SH-SY5Y (cell line): ENCODE measurements around the gene LMTK3.

Source experiments
- GATA2 ChIP-seq: IDR thresholded peaks from 2 replicates; pipeline ENCODE4 v1.6.1; 2011; ENCODE audit warnings: mild to moderate bottlenecking, low read depth, low read length
- GATA3 ChIP-seq: IDR thresholded peaks from 2 replicates; pipeline ENCODE4 v1.6.1; 2011; ENCODE audit warnings: low read depth, mild to moderate bottlenecking, low read length, moderate library complexity

LMTK3 gene

GRCh38 chr19:48477698-48478338 is 33.8 kb downstream of the LMTK3 start:
- TF ChIP-seq GATA3 (no peak), GATA2 (no peak)

- TF ChIP-seq GATA2 = no peak
Measured at GRCh38 chr19:48477067-48477685, 34.5 kb downstream of the LMTK3 start.

DNA sequence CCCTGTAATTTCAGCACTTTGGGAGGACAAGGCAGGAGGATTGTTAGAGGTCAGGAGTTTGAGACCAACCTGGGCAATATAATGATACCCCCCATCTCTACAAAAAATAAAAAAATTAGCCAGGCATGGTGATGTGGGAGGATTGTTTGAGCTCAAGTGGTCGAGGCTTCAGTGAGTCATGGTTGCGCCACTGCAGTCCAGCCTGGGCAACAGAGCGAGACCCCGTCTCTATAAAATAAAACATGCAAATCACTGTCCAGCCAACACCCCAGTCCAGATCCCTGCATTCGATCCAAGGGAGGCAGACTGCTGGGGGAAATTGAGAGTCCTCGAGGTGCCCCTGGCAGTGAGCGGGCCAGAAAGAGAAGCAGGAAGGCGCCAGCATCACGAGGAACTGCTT is 35.5 kb downstream of the LMTK3 start:
- TF ChIP-seq GATA3 (no peak), GATA2 (no peak)

DNA sequence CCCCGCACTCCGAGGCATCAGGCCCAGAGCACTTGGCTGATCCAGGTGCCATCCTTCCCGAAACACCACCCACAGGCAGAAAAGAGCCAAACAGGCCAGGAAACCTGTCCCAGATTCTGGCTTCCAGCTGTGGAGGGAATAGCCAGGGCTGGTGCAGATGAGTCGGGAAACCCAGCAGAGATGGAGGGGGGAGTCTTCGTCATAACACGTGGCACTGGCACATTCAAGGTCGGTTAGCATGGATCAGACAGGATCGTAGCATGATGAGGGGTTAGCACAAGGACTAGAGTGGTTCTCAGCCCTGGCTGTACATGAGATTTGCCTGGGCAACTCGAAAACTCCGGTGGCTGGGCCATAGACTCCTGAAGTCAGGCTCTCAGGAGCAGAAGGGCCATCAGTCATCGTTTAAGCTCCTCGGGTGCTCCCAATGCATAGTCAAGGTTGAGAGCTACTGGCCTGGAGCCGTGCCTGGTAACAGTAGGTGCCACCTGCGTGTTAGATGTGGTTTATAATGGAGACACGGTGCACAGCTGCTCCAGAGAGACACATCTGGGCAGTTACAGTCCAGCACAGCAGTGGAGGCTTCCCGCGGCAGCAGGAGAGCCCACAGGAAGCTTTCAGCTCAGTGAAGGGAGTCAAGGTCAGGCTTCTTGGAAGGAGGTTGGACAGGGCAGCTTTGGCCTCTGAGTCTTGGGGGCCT is 36.1 kb downstream of the LMTK3 start:
- TF ChIP-seq GATA3 (no peak), GATA2 (no peak)

- TF ChIP-seq GATA3 = no peak
- TF ChIP-seq GATA2 = no peak
Measured at GRCh38 chr19:48474084-48474592, 37.5 kb downstream of the LMTK3 start.

DNA sequence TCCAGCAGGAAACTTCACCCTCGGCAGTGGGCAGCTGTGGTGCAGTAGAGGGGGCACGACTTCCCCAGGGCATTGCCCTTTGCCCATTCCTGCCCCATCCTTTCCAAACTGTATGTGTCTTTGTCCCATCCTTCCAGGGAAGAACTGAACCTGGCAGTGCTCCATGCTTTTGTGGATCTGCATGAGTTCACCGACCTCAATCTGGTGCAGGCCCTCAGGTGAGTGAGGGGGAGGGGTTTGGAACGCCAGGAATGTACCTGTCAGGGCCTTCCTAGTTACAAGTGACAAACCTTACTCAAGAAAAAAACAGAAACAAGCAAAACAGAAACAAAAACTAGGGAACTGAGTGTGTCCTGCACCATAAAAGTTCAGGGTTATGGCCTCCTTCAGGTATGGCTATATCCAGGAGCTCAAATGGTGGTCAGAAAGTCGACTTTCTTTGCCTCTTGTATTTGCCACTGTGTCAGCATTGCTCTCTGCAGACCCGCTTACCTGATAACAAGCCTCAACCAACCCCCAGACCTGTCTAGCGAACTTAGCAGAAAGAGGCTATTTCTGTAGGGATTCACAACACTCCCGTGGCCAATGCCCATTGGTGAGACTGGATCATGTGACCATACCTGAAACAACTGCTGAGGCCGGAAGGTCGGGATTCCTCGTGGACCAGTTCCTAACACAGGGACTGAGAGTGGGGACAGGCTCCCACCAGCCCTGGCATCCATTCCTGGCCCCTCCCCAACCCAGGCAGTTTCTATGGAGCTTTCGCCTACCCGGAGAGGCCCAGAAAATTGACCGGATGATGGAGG is 38.3 kb downstream of the LMTK3 start:
- TF ChIP-seq GATA2 (no peak), GATA3 (no peak)

- TF ChIP-seq GATA2 (no peak), GATA3 (no peak)
Measured at GRCh38 chr19:48471836-48472235, 39.8 kb downstream of the LMTK3 start.

DNA sequence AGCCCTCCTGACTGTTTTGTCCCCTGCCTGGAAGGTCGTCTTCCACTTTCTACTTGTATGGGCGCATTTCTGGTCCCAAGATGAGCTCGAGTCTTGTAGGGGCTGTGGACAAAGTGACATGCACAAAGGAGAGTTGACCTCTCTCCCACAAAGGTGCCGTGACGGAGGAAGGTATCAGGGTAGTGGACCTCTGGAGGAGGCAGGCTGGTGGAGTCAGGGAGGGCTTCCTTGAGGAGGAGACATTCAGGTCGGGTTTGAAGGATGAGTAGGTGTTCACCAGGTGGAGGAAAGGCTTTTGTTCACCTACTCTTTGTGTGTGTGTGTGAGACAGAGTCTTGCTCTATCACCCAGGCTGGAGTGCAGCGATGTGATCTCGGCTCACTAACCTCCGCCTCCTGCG is 40.8 kb downstream of the LMTK3 start:
- no peak for TF ChIP-seq GATA2
- no peak for TF ChIP-seq GATA3

DNA sequence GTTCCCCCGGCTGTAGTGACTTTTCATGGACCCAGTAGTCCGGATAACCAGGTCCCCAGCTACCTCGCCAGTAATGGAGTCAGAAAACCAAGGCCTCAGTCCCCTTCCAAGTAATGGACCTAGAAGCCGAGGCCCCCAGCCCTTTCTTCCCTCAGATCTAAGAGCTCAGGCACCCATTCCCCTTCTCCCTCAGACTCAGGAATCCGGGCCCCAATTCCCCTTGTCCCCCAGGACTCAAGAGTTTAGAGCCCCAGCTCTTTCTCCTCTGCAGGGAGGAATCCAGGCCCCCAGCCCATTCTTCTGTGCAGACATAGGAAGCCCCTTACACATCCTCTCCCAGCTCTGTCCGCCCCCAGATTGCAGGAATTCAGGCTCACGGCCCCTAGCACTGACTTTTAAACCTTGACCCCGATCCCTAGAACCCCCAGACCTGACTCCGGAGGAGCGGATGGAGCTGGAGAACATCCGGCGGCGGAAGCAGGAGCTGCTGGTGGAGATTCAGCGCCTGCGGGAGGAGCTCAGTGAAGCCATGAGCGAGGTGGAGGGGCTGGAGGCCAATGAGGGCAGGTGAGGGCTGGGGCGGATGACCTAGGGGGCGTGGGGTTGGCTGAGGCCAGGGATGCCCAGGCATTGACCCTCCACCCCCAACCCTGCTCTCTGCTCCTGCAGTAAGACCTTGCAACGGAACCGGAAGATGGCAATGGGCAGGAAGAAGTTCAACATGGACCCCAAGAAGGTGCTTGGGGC is 41.5 kb downstream of the LMTK3 start:
- no peak for TF ChIP-seq GATA3
- TF ChIP-seq GATA2 = no peak

DNA sequence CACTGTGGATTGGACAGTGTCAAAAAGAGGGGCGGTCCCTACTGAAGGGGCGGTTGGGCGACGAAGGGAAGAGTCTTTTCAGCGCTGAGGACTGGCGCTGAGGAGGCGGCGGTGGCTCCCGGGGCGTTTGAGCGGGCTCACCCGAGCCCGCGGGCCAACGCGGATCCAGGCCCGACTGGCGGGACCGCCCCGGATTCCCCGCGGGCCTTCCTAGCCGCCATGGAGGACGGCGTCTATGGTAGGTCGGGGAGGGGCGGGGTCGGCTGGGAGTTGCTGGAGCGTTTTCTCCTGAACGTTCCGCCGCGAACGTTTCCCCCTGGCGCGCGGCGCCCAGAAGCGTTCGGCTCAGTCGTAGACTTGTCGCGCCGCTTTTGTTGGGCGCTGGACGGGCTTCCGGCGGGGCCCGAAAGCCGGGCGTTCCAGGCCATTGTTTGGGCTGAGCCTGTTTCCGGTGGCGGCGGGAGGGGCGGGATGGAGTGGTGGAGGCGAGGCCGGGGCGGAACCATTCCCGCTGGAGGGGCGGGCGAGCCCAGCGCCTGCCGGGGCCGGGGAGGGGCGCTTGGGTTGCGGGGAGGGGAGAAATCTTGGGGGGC is 42.2 kb downstream of the LMTK3 start, which contains the start of gene CYTH2:
TSS of gene CYTH2 (plus strand) at position 81 of the 593 bp plus-strand sequence. CDS start at position 220, 139 bp downstream.
- TF ChIP-seq GATA2 (no peak), GATA3 (no peak)

DNA sequence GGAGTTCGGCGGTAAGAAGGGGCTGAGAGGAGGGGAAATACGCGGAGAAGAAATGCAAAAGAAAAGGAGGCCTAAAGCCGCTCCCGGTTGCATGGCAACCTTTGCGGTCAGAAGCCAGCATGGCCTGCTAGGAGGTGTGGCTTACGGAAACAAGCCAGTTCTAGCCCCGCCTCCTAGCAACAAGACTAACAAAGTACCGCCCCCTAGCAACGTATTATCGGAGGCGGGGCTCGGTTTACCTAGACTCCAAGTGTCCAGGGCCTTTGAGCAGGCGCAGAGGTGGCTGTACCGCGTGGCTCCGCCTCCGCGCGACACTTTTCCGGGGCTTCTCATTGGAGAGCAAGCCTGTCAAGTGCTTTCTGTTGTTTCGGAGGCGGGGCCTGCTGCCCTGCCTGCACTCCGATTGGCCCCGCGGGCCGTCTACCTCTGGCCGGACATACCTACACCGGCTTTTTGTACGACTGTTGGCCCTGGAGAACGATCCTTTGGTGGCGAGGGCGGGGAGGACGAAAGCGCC is 42.8 kb downstream of the LMTK3 start:
- TF ChIP-seq GATA2 (no peak), GATA3 (no peak)

GRCh38 chr19:48466561-48467325 is 44.9 kb downstream of the LMTK3 start:
- TF ChIP-seq GATA3 (no peak), GATA2 (no peak)
